Osteocyte (in vitro differentiated cells): Measurements from ENCODE around the gene CPLX1. TPM values are rescaled to one million over a fixed set of nuclear protein-coding genes. Genes with fewer than 3 reads are reported as not detected.

Experiments
- DNase-seq: peaks from one replicate; pipeline ENCODE4 v3.0.0; 2021; ENCODE audit warnings: mixed read lengths; ENCODE audit not compliant: unreplicated experiment; ENCODE audit errors: extremely low spot score
- H3K27ac Mint-ChIP-seq: one replicate; pipeline ENCODE4 v1.8.0; 2021; ENCODE audit warnings: mild to moderate bottlenecking, mixed read lengths; ENCODE audit not compliant: unreplicated experiment
- H3K27me3 Mint-ChIP-seq: one replicate; pipeline ENCODE4 v1.8.0; 2021; ENCODE audit warnings: mixed read lengths; ENCODE audit not compliant: unreplicated experiment
- H3K36me3 Mint-ChIP-seq: one replicate; pipeline ENCODE4 v1.8.0; 2021; ENCODE audit warnings: mixed read lengths; ENCODE audit not compliant: unreplicated experiment
- H3K4me1 Mint-ChIP-seq: one replicate; pipeline ENCODE4 v1.8.0; 2021; ENCODE audit warnings: mixed read lengths; ENCODE audit not compliant: unreplicated experiment
- H3K4me3 Mint-ChIP-seq: one replicate; pipeline ENCODE4 v1.8.0; 2021; ENCODE audit warnings: mild to moderate bottlenecking, moderate library complexity, mixed read lengths; ENCODE audit not compliant: unreplicated experiment
- H3K9me3 Mint-ChIP-seq: one replicate; pipeline ENCODE4 v1.8.0; 2021; ENCODE audit warnings: mixed read lengths; ENCODE audit not compliant: unreplicated experiment
- total RNA-seq: library from RNA; stranded (reverse); gene quantifications from 2 replicates; pipeline ENCODE4 v1.2.1, GENCODE V29; 2021
- TF ChIP-seq, protein P1 (sequence below): fragments of 200-600 bp; sonication (generic); IDR thresholded peaks from 2 replicates; pipeline ENCODE4 v1.5.0; 2021; ENCODE audit warnings: antibody characterized with exemption, mild to moderate bottlenecking, moderate library complexity

The CPLX1 gene
- total RNA-seq, 1 donor from 2014 or later, result not detected

DNA sequence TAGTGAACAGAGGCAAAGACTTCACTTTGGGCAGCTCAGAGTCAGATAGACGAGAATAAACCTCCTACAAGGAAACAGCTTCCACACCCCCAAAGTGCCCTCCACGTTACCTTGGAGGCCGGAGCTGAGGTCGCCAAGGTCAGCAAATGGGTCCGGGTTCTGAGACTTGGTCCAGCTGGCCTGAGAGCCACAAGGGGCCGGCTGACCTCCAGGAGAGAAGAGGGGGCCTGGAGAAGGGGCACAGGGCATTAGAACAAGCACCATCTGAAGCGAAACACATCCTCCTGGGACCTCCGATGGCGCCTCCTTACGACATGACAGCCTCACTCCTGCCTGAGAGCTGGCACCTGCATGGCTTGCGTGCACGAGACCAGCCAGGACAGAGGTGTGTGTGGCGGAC is 33.6 kb upstream of the CPLX1 start:
- Mint-ChIP-seq H3K27ac (no peak overlapping the region), H3K27me3 (no peaks in the 10 kb centered on the region), H3K4me1 (no peaks in the 10 kb centered on the region), H3K9me3 (peaks cover 8% of the 10 kb centered on the region), H3K36me3 (peaks cover 67% of the 10 kb centered on the region), H3K4me3 (no peak overlapping the region)
- DNase-seq, result no peak
- TF ChIP-seq, protein P1, sequence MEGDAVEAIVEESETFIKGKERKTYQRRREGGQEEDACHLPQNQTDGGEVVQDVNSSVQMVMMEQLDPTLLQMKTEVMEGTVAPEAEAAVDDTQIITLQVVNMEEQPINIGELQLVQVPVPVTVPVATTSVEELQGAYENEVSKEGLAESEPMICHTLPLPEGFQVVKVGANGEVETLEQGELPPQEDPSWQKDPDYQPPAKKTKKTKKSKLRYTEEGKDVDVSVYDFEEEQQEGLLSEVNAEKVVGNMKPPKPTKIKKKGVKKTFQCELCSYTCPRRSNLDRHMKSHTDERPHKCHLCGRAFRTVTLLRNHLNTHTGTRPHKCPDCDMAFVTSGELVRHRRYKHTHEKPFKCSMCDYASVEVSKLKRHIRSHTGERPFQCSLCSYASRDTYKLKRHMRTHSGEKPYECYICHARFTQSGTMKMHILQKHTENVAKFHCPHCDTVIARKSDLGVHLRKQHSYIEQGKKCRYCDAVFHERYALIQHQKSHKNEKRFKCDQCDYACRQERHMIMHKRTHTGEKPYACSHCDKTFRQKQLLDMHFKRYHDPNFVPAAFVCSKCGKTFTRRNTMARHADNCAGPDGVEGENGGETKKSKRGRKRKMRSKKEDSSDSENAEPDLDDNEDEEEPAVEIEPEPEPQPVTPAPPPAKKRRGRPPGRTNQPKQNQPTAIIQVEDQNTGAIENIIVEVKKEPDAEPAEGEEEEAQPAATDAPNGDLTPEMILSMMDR, result no peak

DNA sequence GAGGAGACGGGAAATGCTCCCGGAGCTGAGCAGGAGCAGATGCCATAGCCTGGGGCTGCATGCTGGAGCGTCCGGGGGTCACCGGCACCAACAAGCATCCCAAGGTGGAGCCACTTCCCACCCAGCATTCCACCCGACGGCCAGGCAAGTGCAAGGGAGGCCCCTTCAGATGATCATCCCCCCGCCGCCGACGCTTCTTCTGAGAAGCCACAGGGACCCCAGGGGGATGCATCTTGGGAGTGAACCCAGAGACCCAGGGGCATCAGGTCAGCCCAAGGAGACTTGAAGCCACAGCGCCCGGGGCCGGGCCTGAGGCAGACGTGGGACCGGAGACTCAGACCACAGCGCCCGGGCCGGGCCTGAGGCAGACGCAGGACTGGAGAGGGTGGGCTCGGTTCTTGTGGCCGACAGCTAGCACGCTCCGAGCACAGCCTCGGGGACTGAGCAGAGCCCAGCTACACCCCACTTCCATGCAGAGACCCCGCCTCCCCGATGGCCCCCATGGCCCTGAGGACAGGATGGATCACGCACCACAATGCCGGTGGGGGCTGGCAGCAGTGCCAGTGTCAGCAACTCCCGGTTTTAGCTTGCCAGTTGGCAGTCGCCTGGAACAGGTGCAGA is 33.0 kb upstream of the CPLX1 start:
- DNase-seq, result no peak
- H3K9me3 Mint-ChIP-seq, result peaks cover 8% of the 10 kb centered on the region

GRCh38 chr4:858041-858481 is 32.1 kb upstream of the CPLX1 start:
- TF ChIP-seq, protein P1, result no peak
- no peak for DNase-seq
- H3K4me1 Mint-ChIP-seq, result no peaks in the 10 kb centered on the region
- peaks cover 60% of the 10 kb centered on the region for H3K36me3 Mint-ChIP-seq
- no peak overlapping the region for H3K27ac Mint-ChIP-seq
- peaks cover 4% of the 10 kb centered on the region for H3K9me3 Mint-ChIP-seq
- no peak overlapping the region for H3K4me3 Mint-ChIP-seq
- H3K27me3 Mint-ChIP-seq, result no peaks in the 10 kb centered on the region

More for the DNA sequence above, 33.0 kb upstream of the CPLX1 start:
- no peak overlapping the region for H3K27ac Mint-ChIP-seq
- H3K27me3 Mint-ChIP-seq, result no peaks in the 10 kb centered on the region
- no peak overlapping the region for H3K4me3 Mint-ChIP-seq
- TF ChIP-seq, protein P1, result no peak
- no peaks in the 10 kb centered on the region for H3K4me1 Mint-ChIP-seq
- peaks cover 67% of the 10 kb centered on the region for H3K36me3 Mint-ChIP-seq

GRCh38 chr4:857461-857860 is 31.5 kb upstream of the CPLX1 start:
- Mint-ChIP-seq H3K4me3 (no peak overlapping the region), H3K36me3 (peaks cover 54% of the 10 kb centered on the region), H3K4me1 (no peaks in the 10 kb centered on the region), H3K27ac (no peak overlapping the region), H3K9me3 (no peaks in the 10 kb centered on the region), H3K27me3 (no peaks in the 10 kb centered on the region)
- DNase-seq, result no peak
- TF ChIP-seq, protein P1, result no peak

DNA sequence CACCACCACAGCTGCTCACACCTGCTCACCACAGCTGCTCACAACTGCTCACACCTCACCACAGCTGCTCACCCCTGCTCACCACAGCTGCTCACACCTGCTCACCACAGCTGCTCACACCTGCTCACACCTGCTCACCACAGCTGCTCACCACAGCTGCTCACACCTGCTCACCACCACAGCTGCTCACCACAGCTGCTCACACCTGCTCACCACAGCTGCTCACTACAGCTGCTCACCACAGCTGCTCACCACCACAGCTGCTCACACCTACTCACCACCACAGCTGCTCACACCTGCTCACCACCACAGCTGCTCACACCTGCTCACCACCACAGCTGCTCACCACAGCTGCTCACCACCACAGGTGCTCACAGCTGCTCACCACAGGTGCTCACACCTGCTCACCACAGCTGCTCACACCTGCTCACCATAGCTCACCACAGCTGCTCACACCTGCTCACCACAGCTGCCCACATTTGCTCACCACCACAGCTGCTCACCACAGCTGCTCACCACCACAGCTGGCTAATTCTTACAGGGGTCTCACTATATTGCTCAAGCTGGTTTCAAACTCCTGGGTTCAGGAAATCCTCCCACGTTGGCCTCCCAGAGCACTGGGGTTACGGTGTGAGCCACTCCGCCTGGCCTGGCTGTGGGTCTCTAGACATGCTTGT is 30.4 kb upstream of the CPLX1 start:
- H3K27me3 Mint-ChIP-seq, result no peaks in the 10 kb centered on the region
- peaks cover 47% of the 10 kb centered on the region for H3K36me3 Mint-ChIP-seq
- no peak overlapping the region for H3K4me3 Mint-ChIP-seq
- TF ChIP-seq, protein P1, result no peak
- no peak for DNase-seq
- no peaks in the 10 kb centered on the region for H3K9me3 Mint-ChIP-seq
- H3K27ac Mint-ChIP-seq, result no peak overlapping the region
- no peaks in the 10 kb centered on the region for H3K4me1 Mint-ChIP-seq
